Esophagus squamous epithelium (tissue), 5 donors: ENCODE results near the gene OSCAR. TPM values are rescaled to one million over a fixed set of nuclear protein-coding genes. Genes with fewer than 3 reads are reported as not detected.

Source experiments
- DNase-seq: peaks from one replicate; lab custom pipeline; 2025; lab: John Stamatoyannopoulos, UW
- H3K27ac ChIP-seq, 4 donors: fragments of 200-600 bp; sonication (generic); one replicate each; pipeline ENCODE4 v1.5.1; 2016 to 2019; ENCODE audit warnings: mild to moderate bottlenecking in 1 of 4
- H3K27me3 ChIP-seq, 4 donors: fragments of 200-600 bp; sonication (generic); 1 replicate in 3 of 4; 2 replicates in 1 of 4; pipeline versions ENCODE4 v1.5.1 to v1.6.0; 2017 to 2021; ENCODE audit warnings: antibody characterized with exemption in 1 of 4
- H3K36me3 ChIP-seq, 3 donors: fragments of 200-600 bp; sonication (generic); one replicate each; pipeline ENCODE4 v1.5.1; 2016 to 2019
- H3K4me1 ChIP-seq, 3 donors: fragments of 200-600 bp; sonication (generic); one replicate each; pipeline ENCODE4 v1.5.1; 2017 to 2019
- H3K4me3 ChIP-seq, 4 donors: fragments of 200-600 bp; sonication (generic); 1 replicate in 3 of 4; 2 replicates in 1 of 4; pipeline ENCODE4 v1.5.1; 2016 to 2019; ENCODE audit warnings: mild to moderate bottlenecking in 2 of 4, moderate library complexity in 1 of 4
- H3K9me3 ChIP-seq, 3 donors: fragments of 200-600 bp; sonication (generic); one replicate each; pipeline ENCODE4 v1.5.1; 2016 to 2019
- CTCF ChIP-seq, 6 experiments: fragments of 450-650 bp in 4 of 6; fragments of 200-600 bp in 2 of 6; sonication (generic) in 2 of 6; IDR thresholded peaks; one replicate each; pipeline ENCODE4 v1.5.1; 2016 to 2019; ENCODE audit warnings: antibody characterized with exemption in 6 of 6, mild to moderate bottlenecking in 4 of 6, moderate library complexity in 4 of 6
- POLR2A ChIP-seq, 4 donors: fragments of 450-650 bp; IDR thresholded peaks; one replicate each; pipeline ENCODE4 v1.6.1; 2017; ENCODE audit warnings: antibody characterized with exemption in 4 of 4, mild to moderate bottlenecking in 4 of 4, moderate library complexity in 3 of 4
- WGBS, 2 donors: methylation state at CpG; one replicate each; pipeline ENCODE4 v1.1.5; 2018; 5-methylcytosine and 5-hydroxymethylcytosine counted together
- intact Hi-C: fragments of 100-400 bp; cut with DNase I; formaldehyde crosslinking; loops from one replicate; pipeline ENCODE4 v1.15.0; 2022
- total RNA-seq, 4 donors: library from RNA; depleted of rRNA; stranded (reverse); fragments of >200 nt; gene quantifications; one replicate each; pipeline ENCODE4 v1.1.0, GENCODE V29; 2016
- donor health status: DM: yes; HTN: yes; CAD: no.

The OSCAR gene
- total RNA-seq, 4 donors from 2014 or later, result 0.70 to 1.6 (median 1.3) TPM; not detected in 1

DNA sequence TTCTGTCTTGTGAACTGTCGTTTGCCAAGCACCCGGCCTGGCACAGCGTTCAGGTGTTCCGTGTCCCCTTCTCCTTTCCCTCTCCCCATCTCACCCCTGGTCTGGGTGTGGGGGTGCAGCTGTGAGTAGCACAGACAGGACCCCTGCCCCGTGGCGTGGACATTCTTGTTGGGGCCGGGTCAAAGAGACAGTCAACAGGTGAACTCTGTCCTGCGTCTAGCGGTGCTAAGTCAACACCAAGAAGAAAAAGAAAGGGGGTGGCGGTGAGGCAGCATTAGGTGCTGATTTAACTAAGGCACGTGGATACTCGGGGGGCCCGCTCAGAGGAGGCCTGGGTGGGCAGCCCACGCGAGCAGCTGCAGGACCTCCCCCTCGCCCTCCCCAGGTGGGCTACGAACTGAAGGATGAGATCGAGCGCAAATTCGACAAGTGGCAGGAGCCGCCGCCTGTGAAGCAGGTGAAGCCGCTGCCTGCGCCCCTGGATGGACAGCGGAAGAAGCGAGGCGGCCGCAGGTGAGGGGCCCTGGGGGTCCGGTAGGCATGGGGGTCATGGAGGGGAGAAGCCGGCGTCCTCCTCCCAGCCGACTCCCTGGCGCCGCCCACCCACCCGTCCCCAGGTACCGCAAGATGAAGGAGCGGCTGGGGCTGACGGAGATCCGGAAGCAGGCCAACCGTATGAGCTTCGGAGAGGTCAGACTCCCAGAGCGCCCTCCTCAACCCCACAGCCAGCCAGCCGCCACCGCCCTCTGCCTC, 27.3 kb upstream of the OSCAR start:
- Histone ChIP-seq H3K9me3 (no peaks in the 10 kb centered on the region), H3K27me3 (no peaks in the 10 kb centered on the region), H3K4me1 (no peaks in the 10 kb centered on the region), H3K36me3 (peaks cover 45 to 100% (median 60%) of the 10 kb centered on the region in 3 donors), H3K4me3 (no peak overlapping the region), H3K27ac (no peak overlapping the region)
- intact Hi-C loops, result no loop called here
- WGBS, 2 donors, result 92 to 94% methylated on average over 21 to 32 of the region's 44 CpGs
- TF ChIP-seq POLR2A (IDR thresholded peaks at IDR 0.05) (no peak), CTCF (IDR thresholded peaks at IDR 0.05) (no peak)
- no peak for DNase-seq

DNA sequence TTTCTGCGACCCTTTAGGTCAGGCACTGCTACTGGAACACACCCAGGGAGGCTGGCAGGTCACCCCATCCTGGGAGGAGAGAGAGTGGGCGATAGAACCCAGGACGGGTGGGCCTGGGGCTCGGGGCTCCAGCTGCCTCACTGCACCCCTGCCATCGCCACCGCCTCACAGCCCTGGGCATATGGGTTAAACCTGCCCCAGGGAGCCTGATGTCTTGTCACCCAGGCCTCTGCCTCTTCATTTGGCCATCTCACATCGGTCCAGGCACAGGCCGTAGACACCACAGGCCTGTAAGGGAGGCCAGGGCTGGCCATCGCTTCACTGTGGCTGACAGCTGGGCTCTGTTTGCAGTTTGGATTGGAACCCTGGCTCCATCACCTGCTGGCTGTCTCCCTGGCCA, 25.1 kb upstream of the OSCAR start:
- DNase-seq, result no peak
- no peak overlapping the region for H3K27ac ChIP-seq
- WGBS, 2 donors, result 33 to 95% methylated on average over 2 to 3 of the region's 9 CpGs
- no peaks in the 10 kb centered on the region for H3K9me3 ChIP-seq
- H3K27me3 ChIP-seq, result no peaks in the 10 kb centered on the region
- H3K4me1 ChIP-seq, result no peaks in the 10 kb centered on the region
- TF ChIP-seq CTCF (IDR thresholded peaks at IDR 0.05) (no peak), POLR2A (IDR thresholded peaks at IDR 0.05) (no peak)
- H3K36me3 ChIP-seq, result peaks cover 45 to 100% (median 66%) of the 10 kb centered on the region in 3 donors
- H3K4me3 ChIP-seq, result no peak overlapping the region
- intact Hi-C loops, result no loop called here

GRCh38 chr19:54124393-54124792, 23.8 kb upstream of the OSCAR start:
- peaks cover 43 to 100% (median 63%) of the 10 kb centered on the region in 3 donors for H3K36me3 ChIP-seq
- H3K27ac ChIP-seq, result no peak overlapping the region
- no peaks in the 10 kb centered on the region for H3K9me3 ChIP-seq
- intact Hi-C loops, result no loop called here
- WGBS, 2 donors, result 81 to 92% methylated on average over 3 to 8 of the region's 19 CpGs
- H3K4me1 ChIP-seq, result no peaks in the 10 kb centered on the region
- no peak for DNase-seq
- TF ChIP-seq POLR2A (IDR thresholded peaks at IDR 0.05), result no peak
- TF ChIP-seq CTCF (IDR thresholded peaks at IDR 0.05), result no peak
- H3K4me3 ChIP-seq, result no peak overlapping the region
- H3K27me3 ChIP-seq, result no peaks in the 10 kb centered on the region

DNA sequence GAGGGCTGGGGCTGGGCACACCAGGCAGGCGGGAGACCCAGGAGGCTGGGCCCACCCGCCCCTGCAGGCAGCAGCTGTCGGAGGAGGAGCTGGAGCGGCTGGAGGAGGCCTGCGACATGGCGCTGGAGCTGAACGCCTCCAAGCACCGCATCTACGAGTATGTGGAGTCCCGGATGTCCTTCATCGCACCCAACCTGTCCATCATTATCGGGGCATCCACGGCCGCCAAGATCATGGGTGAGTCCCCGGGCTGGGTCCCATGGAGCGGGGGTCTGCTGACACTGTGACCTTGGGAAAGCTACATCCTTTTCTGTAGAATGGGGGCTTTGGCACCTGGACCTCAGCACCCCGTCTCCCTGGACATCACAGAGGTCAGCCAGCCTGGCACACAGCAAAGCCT, 23.1 kb upstream of the OSCAR start:
- no peak for DNase-seq
- no peaks in the 10 kb centered on the region for H3K4me1 ChIP-seq
- no peak overlapping the region for H3K27ac ChIP-seq
- intact Hi-C loops, result no loop called here
- no peaks in the 10 kb centered on the region for H3K9me3 ChIP-seq
- no peak for TF ChIP-seq CTCF (IDR thresholded peaks at IDR 0.05)
- TF ChIP-seq POLR2A (IDR thresholded peaks at IDR 0.05), result no peak
- no peak overlapping the region for H3K4me3 ChIP-seq
- 90% methylated on average over 8 of the region's 17 CpGs; no CpG with 5 or more reads in 1 of the 2 donors for WGBS, 2 donors
- peaks cover 36 to 100% (median 56%) of the 10 kb centered on the region in 3 donors for H3K36me3 ChIP-seq
- H3K27me3 ChIP-seq, result no peaks in the 10 kb centered on the region

DNA sequence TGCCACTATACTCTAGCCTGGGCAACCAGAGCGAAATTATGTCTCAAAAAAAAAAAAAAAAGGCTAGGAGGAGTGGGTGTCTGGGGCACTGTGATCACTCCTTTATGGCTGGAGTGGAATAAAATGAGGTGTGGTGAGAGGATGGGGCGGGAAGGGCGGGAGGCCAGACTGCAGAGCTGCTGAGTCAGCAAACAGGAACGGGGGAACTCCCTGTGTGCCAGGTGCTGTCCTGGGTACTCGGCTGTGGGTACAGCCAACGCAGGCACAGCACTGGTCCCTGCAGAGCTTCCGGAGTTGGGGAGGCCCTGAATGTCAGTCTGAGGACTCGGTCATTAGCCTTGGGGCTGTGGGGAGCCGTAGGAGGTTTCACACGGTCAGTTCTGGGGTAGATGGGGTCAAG, 20.7 kb upstream of the OSCAR start:
- Histone ChIP-seq H3K27ac (no peak overlapping the region), H3K36me3 (peaks cover 23 to 85% (median 34%) of the 10 kb centered on the region in 3 donors), H3K9me3 (no peaks in the 10 kb centered on the region), H3K4me3 (no peak overlapping the region), H3K27me3 (no peaks in the 10 kb centered on the region), H3K4me1 (peaks cover 4 to 12% (median 9%) of the 10 kb centered on the region in 3 donors)
- TF ChIP-seq POLR2A (IDR thresholded peaks at IDR 0.05), result no peak
- intact Hi-C loops, result no loop called here
- no peak for DNase-seq
- WGBS, 2 donors, result 76 to 89% methylated on average over 7 to 10 of the region's 10 CpGs
